GM21529 (cell line): ENCODE data around the gene IRAK3.

ENCODE experiments used
- ATAC-seq: cut with Tn5 transposase; IDR thresholded peaks from one replicate; pipeline ENCODE4 v1.9.1; 2021; ENCODE audit not compliant: unreplicated experiment

IRAK3 gene

GRCh38 chr12:66301944-66302826 is 113.2 kb downstream of the IRAK3 start, which contains the start of gene HELB:
HELB (plus strand) TSS chr12:66302493; CDS start chr12:66302604, 111 bp downstream.
- ATAC-seq: peak; percentile 91

- no peak for ATAC-seq
Observed at GRCh38 chr12:66302827-66303169, 113.8 kb downstream of the IRAK3 start.

DNA sequence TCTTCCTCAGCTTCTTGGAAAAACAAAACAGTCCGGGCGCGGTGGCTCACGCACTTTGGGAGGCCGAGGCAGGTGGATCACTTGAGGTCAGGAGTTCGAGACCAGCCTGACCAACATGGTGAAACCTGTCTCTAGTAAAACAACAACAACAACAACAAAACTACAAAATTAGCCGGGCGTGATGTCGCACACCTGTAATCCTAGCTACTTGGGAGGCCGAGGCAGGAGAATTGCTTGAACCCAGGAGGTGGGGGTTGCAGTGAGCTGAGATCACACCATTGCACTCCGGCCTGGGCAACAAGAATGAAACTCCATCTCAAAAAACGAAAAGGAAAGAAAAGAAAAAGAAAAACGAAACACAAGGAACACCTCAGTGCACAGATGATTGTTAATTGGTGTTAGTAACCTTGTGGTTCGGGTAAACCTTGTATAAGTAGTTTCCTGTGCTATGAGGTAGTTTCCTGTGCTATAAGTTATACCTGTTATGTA is 114.3 kb downstream of the IRAK3 start:
- ATAC-seq: peak; percentile 40
